Neural progenitor cell (in vitro differentiated cells): ENCODE data around the gene BRD3OS. TPM values are rescaled to one million over a fixed set of nuclear protein-coding genes. Genes with fewer than 3 reads are reported as not detected.

ENCODE experiments used
- DNase-seq: peaks from one replicate; pipeline ENCODE4 v3.0.0-alpha.2; 2016; ENCODE audit warnings: low spot score
- H2AFZ ChIP-seq: fragments of 200-600 bp; sonication (generic); replicated peaks from 2 replicates; pipeline ENCODE4 v1.6.1; 2016; ENCODE audit warnings: antibody characterized with exemption
- H3F3A ChIP-seq: fragments of 200-600 bp; sonication (generic); 2 replicates; pipeline ENCODE4 v1.6.1; 2016; ENCODE audit warnings: antibody characterized with exemption, low read depth
- H3K27ac ChIP-seq: fragments of 200-600 bp; sonication (generic); 2 replicates; pipeline ENCODE4 v1.5.1; 2016; ENCODE audit warnings: mild to moderate bottlenecking
- H3K27me3 ChIP-seq: fragments of 200-600 bp; sonication (generic); 2 replicates; pipeline ENCODE4 v1.6.1; 2016; ENCODE audit warnings: mild to moderate bottlenecking, moderate library complexity
- H3K36me3 ChIP-seq: fragments of 200-600 bp; sonication (generic); 2 replicates; pipeline ENCODE4 v1.5.1; 2016
- H3K4me1 ChIP-seq: fragments of 200-600 bp; sonication (generic); 2 replicates; pipeline ENCODE4 v1.6.1; 2016; ENCODE audit warnings: mixed run types
- H3K4me2 ChIP-seq: fragments of 200-600 bp; sonication (generic); 2 replicates; pipeline ENCODE4 v1.6.1; 2016
- H3K4me3 ChIP-seq: fragments of 200-600 bp; sonication (generic); 2 replicates; pipeline ENCODE4 v1.5.1; 2016
- H3K79me2 ChIP-seq: fragments of 200-600 bp; sonication (generic); 2 replicates; pipeline ENCODE4 v1.6.1; 2016; ENCODE audit warnings: low read depth
- H3K9ac ChIP-seq: fragments of 200-600 bp; sonication (generic); 2 replicates; pipeline ENCODE4 v1.6.1; 2016
- H3K9me3 ChIP-seq: fragments of 200-600 bp; sonication (generic); 2 replicates; pipeline ENCODE4 v1.5.1; 2016; ENCODE audit warnings: low read depth
- H4K20me1 ChIP-seq: fragments of 200-600 bp; sonication (generic); 2 replicates; pipeline ENCODE4 v1.6.1; 2016; ENCODE audit warnings: low read depth
- H3K27ac Mint-ChIP-seq: 3 replicates; pipeline ENCODE4 v1.8.0; 2021; ENCODE audit warnings: mixed read lengths
- H3K27me3 Mint-ChIP-seq: 2 replicates; pipeline ENCODE4 v1.8.0; 2022; ENCODE audit warnings: low read depth, mild to moderate bottlenecking, inconsistent platforms, moderate library complexity, mixed read lengths; ENCODE audit not compliant: insufficient read depth
- H3K36me3 Mint-ChIP-seq: 3 replicates; pipeline ENCODE4 v1.8.0; 2021; ENCODE audit warnings: mixed read lengths
- H3K4me1 Mint-ChIP-seq: 3 replicates; pipeline ENCODE4 v1.8.0; 2021; ENCODE audit warnings: mixed read lengths
- H3K4me3 Mint-ChIP-seq: 3 replicates; pipeline ENCODE4 v1.8.0; 2021; ENCODE audit warnings: mild to moderate bottlenecking, moderate library complexity, mixed read lengths
- H3K9me3 Mint-ChIP-seq: 3 replicates; pipeline ENCODE4 v1.8.0; 2020; ENCODE audit warnings: mixed read lengths
- EZH2 ChIP-seq: fragments of 200-600 bp; sonication (generic); IDR thresholded peaks from 2 replicates; pipeline ENCODE4 v1.6.1; 2017; ENCODE audit warnings: antibody characterized with exemption, mild to moderate bottlenecking, moderate library complexity
- EZH2phosphoT487 ChIP-seq: fragments of 200-600 bp; sonication (generic); IDR thresholded peaks from 2 replicates; pipeline ENCODE4 v1.6.1; 2017; ENCODE audit warnings: antibody characterized with exemption
- total RNA-seq: library from RNA; depleted of rRNA; stranded (reverse); fragments of >200 nt; gene quantifications from 2 replicates; pipeline ENCODE4 v1.2.3, GENCODE V29; 2015; ENCODE audit warnings: low replicate concordance
- TF ChIP-seq, protein P1 (sequence below): fragments of 200-600 bp; sonication (generic); IDR thresholded peaks from 2 replicates; pipeline ENCODE4 v1.5.1; 2017; ENCODE audit warnings: antibody characterized with exemption, mild to moderate bottlenecking

The BRD3OS gene
- total RNA-seq, 1 donor from 2014 or later: 19.0 TPM

DNA sequence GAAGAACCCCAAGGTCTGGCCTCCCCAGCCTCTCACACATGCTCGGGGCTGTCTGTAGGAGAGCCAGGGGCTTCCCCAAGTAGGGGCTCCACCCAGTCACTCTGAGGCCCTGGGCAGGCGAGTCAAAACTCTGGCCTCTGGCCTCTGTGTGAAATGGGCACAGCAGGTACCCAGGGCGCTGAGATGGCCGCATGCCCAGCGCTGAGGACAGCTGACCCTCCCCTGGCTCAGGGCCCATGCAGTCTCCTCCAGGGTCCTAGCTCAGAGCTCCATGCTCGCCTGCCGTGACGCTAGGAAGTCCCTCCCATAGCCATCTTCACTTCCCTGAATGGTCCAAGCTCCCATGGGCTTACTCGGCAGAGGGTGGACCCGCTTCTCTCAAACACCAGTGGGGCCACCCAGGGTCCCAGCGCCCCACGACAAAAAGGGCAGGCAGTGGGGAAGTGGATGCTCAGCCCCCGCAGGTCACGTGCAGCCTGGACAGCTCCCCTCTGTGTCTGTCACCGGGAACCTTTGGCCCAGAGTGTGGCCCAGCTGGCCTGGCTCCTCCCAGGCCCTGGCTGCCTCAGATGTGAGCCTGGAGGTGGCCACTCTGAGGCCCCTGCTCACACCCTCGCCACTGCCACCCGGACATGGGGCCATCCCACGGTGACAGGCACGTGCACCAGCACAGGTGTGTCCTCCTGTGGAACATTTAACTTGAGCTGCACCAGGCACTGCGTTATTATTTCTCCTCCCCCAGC is 21.0 kb upstream of the BRD3OS start:
- H3K4me3 Mint-ChIP-seq: no peak overlapping the region
- H3K4me3 ChIP-seq: no peak overlapping the region
- H3K4me1 Mint-ChIP-seq: peaks cover 3% of the 10 kb centered on the region
- no peak overlapping the region for H2AFZ ChIP-seq
- H3K9me3 Mint-ChIP-seq: peaks cover 4% of the 10 kb centered on the region
- H3K79me2 ChIP-seq: no peaks in the 10 kb centered on the region
- H3K27me3 ChIP-seq: no peaks in the 10 kb centered on the region
- DNase-seq: no peak
- H3K9ac ChIP-seq: no peak overlapping the region
- peaks cover 8% of the 10 kb centered on the region for H3K27me3 Mint-ChIP-seq
- TF ChIP-seq EZH2phosphoT487 (no peak), EZH2 (no peak)
- TF ChIP-seq, protein P1, sequence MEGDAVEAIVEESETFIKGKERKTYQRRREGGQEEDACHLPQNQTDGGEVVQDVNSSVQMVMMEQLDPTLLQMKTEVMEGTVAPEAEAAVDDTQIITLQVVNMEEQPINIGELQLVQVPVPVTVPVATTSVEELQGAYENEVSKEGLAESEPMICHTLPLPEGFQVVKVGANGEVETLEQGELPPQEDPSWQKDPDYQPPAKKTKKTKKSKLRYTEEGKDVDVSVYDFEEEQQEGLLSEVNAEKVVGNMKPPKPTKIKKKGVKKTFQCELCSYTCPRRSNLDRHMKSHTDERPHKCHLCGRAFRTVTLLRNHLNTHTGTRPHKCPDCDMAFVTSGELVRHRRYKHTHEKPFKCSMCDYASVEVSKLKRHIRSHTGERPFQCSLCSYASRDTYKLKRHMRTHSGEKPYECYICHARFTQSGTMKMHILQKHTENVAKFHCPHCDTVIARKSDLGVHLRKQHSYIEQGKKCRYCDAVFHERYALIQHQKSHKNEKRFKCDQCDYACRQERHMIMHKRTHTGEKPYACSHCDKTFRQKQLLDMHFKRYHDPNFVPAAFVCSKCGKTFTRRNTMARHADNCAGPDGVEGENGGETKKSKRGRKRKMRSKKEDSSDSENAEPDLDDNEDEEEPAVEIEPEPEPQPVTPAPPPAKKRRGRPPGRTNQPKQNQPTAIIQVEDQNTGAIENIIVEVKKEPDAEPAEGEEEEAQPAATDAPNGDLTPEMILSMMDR: no peak
- no peaks in the 10 kb centered on the region for H3K9me3 ChIP-seq
- H4K20me1 ChIP-seq: no peaks in the 10 kb centered on the region
- H3K4me2 ChIP-seq: no peak overlapping the region
- no peak overlapping the region for H3K27ac ChIP-seq
- no peaks in the 10 kb centered on the region for H3F3A ChIP-seq
- H3K4me1 ChIP-seq: no peaks in the 10 kb centered on the region
- no peak overlapping the region for H3K27ac Mint-ChIP-seq
- no peaks in the 10 kb centered on the region for H3K36me3 ChIP-seq
- H3K36me3 Mint-ChIP-seq: no peaks in the 10 kb centered on the region

DNA sequence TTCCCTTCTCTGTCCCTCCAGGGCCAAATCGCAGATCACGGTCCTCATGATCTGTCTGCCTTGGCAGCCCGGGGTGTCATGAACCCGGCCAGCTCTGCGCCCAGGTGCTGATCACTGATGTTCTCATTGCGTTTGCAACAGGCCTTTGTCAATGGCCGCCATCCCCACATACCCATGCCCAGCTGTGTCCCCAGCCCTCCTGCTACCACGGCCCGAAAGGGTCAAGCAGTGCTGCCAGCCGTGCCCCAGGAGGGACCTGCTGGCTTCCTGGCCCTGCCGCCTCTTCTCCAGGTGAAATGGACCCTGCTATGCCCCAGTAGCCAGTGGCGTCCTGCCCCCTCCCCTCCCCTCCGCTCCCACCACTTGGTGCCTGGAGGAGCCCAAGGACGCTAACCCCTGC is 20.4 kb upstream of the BRD3OS start:
- Mint-ChIP-seq H3K27ac (no peak overlapping the region), H3K9me3 (peaks cover 7% of the 10 kb centered on the region)
- no peak for TF ChIP-seq EZH2
- TF ChIP-seq, protein P1: no peak
- TF ChIP-seq EZH2phosphoT487: no peak

DNA sequence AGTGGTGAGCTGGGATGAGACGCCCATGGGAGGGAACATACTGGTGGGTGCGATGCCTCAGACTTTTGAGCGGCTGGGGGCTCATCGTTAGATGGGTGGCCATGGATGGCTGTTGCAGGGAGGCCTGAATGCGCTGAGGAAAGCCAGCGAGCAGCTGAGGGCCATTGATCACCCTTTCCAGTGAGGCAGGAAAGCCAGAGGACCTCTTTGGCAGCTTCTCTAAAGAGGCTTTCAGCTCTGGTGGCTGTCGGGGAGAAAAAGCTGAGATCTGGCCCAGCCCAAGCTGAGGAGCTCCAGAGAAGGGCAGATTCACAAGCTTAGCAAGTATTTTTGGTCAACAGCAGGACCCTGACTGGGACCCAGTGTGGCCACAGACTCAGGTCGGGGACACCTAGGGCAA is 19.9 kb upstream of the BRD3OS start:
- no peaks in the 10 kb centered on the region for H3K4me1 ChIP-seq
- H2AFZ ChIP-seq: no peak overlapping the region
- no peaks in the 10 kb centered on the region for H3F3A ChIP-seq
- TF ChIP-seq, protein P1: no peak
- TF ChIP-seq EZH2phosphoT487 (no peak), EZH2 (no peak)
- H3K27me3 ChIP-seq: no peaks in the 10 kb centered on the region
- DNase-seq: no peak
- no peak overlapping the region for H3K4me2 ChIP-seq
- H3K4me3 ChIP-seq: no peak overlapping the region
- no peak overlapping the region for H3K27ac ChIP-seq
- H3K9me3 ChIP-seq: no peaks in the 10 kb centered on the region
- no peak overlapping the region for H3K4me3 Mint-ChIP-seq
- H3K27me3 Mint-ChIP-seq: peaks cover 9% of the 10 kb centered on the region
- no peaks in the 10 kb centered on the region for H3K36me3 Mint-ChIP-seq
- no peaks in the 10 kb centered on the region for H3K79me2 ChIP-seq
- H3K9ac ChIP-seq: no peak overlapping the region
- H3K27ac Mint-ChIP-seq: peak overlapping the region; percentile 33
- no peaks in the 10 kb centered on the region for H3K36me3 ChIP-seq
- H3K9me3 Mint-ChIP-seq: peaks cover 7% of the 10 kb centered on the region
- H3K4me1 Mint-ChIP-seq: peaks cover under 1% of the 10 kb centered on the region
- H4K20me1 ChIP-seq: no peaks in the 10 kb centered on the region

More for the DNA sequence above, 20.4 kb upstream of the BRD3OS start:
- Mint-ChIP-seq H3K4me3 (no peak overlapping the region), H3K4me1 (peaks cover 3% of the 10 kb centered on the region), H3K27me3 (peaks cover 8% of the 10 kb centered on the region), H3K36me3 (no peaks in the 10 kb centered on the region)
- Histone ChIP-seq H3K27me3 (no peaks in the 10 kb centered on the region), H3K4me2 (no peak overlapping the region), H3K4me3 (no peak overlapping the region), H3K36me3 (no peaks in the 10 kb centered on the region), H3K9me3 (no peaks in the 10 kb centered on the region), H2AFZ (no peak overlapping the region), H4K20me1 (no peaks in the 10 kb centered on the region), H3K79me2 (no peaks in the 10 kb centered on the region), H3K9ac (no peak overlapping the region), H3F3A (no peaks in the 10 kb centered on the region), H3K4me1 (no peaks in the 10 kb centered on the region), H3K27ac (no peak overlapping the region)
- DNase-seq: no peak
